GM12864 (cell line): Measurements from ENCODE around the gene DNM1.

Experiments used
- DNase-seq: peaks from one replicate; pipeline ENCODE4 v3.0.0-alpha.2; 2011; ENCODE audit warnings: low read depth
- H3K4me3 ChIP-seq: 2 replicates; pipeline ENCODE4 v1.5.1; 2011; ENCODE audit warnings: mild to moderate bottlenecking, low read depth, low read length, control low read depth
- CTCF ChIP-seq: IDR thresholded peaks from 2 replicates; pipeline ENCODE4 v1.5.1; 2011; ENCODE audit warnings: low read depth, mild to moderate bottlenecking, moderate library complexity, low read length, control low read depth, inconsistent platforms; ENCODE audit errors: missing control alignments

Gene DNM1

GRCh38 chr9:128259156-128259555 lies 56.0 kb downstream of the DNM1 start:
- no peak overlapping the region for H3K4me3 ChIP-seq
- TF ChIP-seq CTCF: no peak
- DNase-seq: no peak

- DNase-seq: no peak
- TF ChIP-seq CTCF: no peak
- H3K4me3 ChIP-seq: no peak overlapping the region
Measured at GRCh38 chr9:128260340-128260739, 57.2 kb downstream of the DNM1 start.

- no peak for TF ChIP-seq CTCF
- H3K4me3 ChIP-seq: no peak overlapping the region
- DNase-seq: no peak
Measured at GRCh38 chr9:128262687-128263086, 59.5 kb downstream of the DNM1 start.

GRCh38 chr9:128265348-128265847 lies 62.2 kb downstream of the DNM1 start:
- H3K4me3 ChIP-seq: no peak overlapping the region
- no peak for TF ChIP-seq CTCF
- DNase-seq: no peak

- no peak for TF ChIP-seq CTCF
- DNase-seq: no peak
- no peak overlapping the region for H3K4me3 ChIP-seq
Measured at GRCh38 chr9:128266868-128267590, 63.9 kb downstream of the DNM1 start.

- H3K4me3 ChIP-seq: no peak overlapping the region
- TF ChIP-seq CTCF: no peak
- no peak for DNase-seq
Measured at GRCh38 chr9:128271112-128271511, 67.9 kb downstream of the DNM1 start.

GRCh38 chr9:128271512-128271911 lies 68.3 kb downstream of the DNM1 start:
- no peak overlapping the region for H3K4me3 ChIP-seq
- DNase-seq: no peak
- TF ChIP-seq CTCF: no peak
